AG04449 (cell line): ENCODE measurements around the gene FHAD1.

Experiments used
- CTCF ChIA-PET: fragments of 350-600 bp; formaldehyde crosslinking; extraction: SDS; loops from one replicate; lab custom pipeline; 2021; ENCODE audit warnings: antibody characterized with exemption; lab: Yijun Ruan, JAX
- POLR2A ChIA-PET: fragments of 400-600, 350-600 bp; formaldehyde crosslinking; extraction: SDS; loops from one replicate; lab custom pipeline; 2020; ENCODE audit warnings: antibody characterized with exemption, inconsistent platforms; lab: Yijun Ruan, JAX
- DNase-seq: peaks from one replicate; pipeline ENCODE4 v3.0.0-alpha.2; 2010; ENCODE audit warnings: low read depth, low spot score
- H3K4me3 ChIP-seq: 2 replicates; pipeline ENCODE4 v1.5.1; 2011; ENCODE audit warnings: low read depth, mild to moderate bottlenecking, control low read depth, low read length
- CTCF ChIP-seq: IDR thresholded peaks from one replicate; pipeline ENCODE4 v1.5.1; 2011; ENCODE audit warnings: mild to moderate bottlenecking, moderate library complexity, low read length, control low read depth, inconsistent platforms; ENCODE audit not compliant: insufficient read depth; ENCODE audit errors: missing control alignments

The FHAD1 gene

GRCh38 chr1:15334995-15335394 is 88.0 kb downstream of the FHAD1 start:
- CTCF ChIA-PET = interaction anchor here (1.2 to 5.4 kb wide), 2 partner anchors 11 to 16 kb away, joined by 3 to 63 read pairs; no protein-coding TSS in a partner anchor
- POLR2A ChIA-PET = no interaction called here
- TF ChIP-seq CTCF = no peak
- no peak overlapping the region for H3K4me3 ChIP-seq
- no peak for DNase-seq

- H3K4me3 ChIP-seq = no peak overlapping the region
- CTCF ChIA-PET = interaction anchor here (1.9 kb wide), 1 partner anchor 12 kb away, joined by 15 read pairs; no protein-coding TSS in a partner anchor
- DNase-seq = no peak
- POLR2A ChIA-PET = no interaction called here
- no peak for TF ChIP-seq CTCF
These were observed 89.8 kb downstream of the FHAD1 start for GRCh38 chr1:15336866-15337265.

GRCh38 chr1:15337656-15338402 is 90.8 kb downstream of the FHAD1 start:
- ChIA-PET POLR2A (interaction anchor here (1.1 kb wide), 1 partner anchor 75 kb away, joined by 4 read pairs; no protein-coding TSS in a partner anchor), CTCF (interaction anchor here (1.9 kb wide), 1 partner anchor 13 kb away, joined by 15 read pairs; no protein-coding TSS in a partner anchor)
- no peak overlapping the region for H3K4me3 ChIP-seq
- DNase-seq = no peak
- no peak for TF ChIP-seq CTCF

GRCh38 chr1:15339570-15339969 is 92.5 kb downstream of the FHAD1 start:
- DNase-seq = no peak
- POLR2A ChIA-PET = no interaction called here
- H3K4me3 ChIP-seq = no peak overlapping the region
- CTCF ChIA-PET = interaction anchor here (0.9 to 1.8 kb wide), 2 partner anchors 16 to 92 kb away, joined by 3 to 12 read pairs; no protein-coding TSS in a partner anchor
- no peak for TF ChIP-seq CTCF

- ChIA-PET CTCF (interaction anchor here (1.4 to 6.3 kb wide), 2 partner anchors 17 to 19 kb away, joined by 4 to 41 read pairs; no protein-coding TSS in a partner anchor), POLR2A (no interaction called here)
- H3K4me3 ChIP-seq = no peak overlapping the region
- DNase-seq = no peak
- no peak for TF ChIP-seq CTCF
These were observed 94.2 kb downstream of the FHAD1 start for GRCh38 chr1:15341228-15341627.
